GM19324 (cell line): ENCODE results near the gene CNOT3.

Experiments
- ATAC-seq: cut with Tn5 transposase; IDR thresholded peaks from one replicate; pipeline ENCODE4 v1.9.1; 2021; ENCODE audit warnings: mild to moderate bottlenecking, moderate library complexity; ENCODE audit not compliant: unreplicated experiment, low FRiP score

The CNOT3 gene

GRCh38 chr19:54115109-54116063 lies 22.2 kb upstream of the CNOT3 start, which contains the start of the genes PRPF31 and TFPT:
Gene PRPF31, plus strand, starts transcription at chr19:54115754. Its CDS starts 2,525 bp downstream, at chr19:54118279.
Gene TFPT, minus strand, starts transcription at chr19:54115657. Its CDS starts 388 bp downstream, at chr19:54115269.
- ATAC-seq: peak; percentile 81

DNA sequence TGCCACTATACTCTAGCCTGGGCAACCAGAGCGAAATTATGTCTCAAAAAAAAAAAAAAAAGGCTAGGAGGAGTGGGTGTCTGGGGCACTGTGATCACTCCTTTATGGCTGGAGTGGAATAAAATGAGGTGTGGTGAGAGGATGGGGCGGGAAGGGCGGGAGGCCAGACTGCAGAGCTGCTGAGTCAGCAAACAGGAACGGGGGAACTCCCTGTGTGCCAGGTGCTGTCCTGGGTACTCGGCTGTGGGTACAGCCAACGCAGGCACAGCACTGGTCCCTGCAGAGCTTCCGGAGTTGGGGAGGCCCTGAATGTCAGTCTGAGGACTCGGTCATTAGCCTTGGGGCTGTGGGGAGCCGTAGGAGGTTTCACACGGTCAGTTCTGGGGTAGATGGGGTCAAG lies 16.3 kb upstream of the CNOT3 start:
- no peak for ATAC-seq

DNA sequence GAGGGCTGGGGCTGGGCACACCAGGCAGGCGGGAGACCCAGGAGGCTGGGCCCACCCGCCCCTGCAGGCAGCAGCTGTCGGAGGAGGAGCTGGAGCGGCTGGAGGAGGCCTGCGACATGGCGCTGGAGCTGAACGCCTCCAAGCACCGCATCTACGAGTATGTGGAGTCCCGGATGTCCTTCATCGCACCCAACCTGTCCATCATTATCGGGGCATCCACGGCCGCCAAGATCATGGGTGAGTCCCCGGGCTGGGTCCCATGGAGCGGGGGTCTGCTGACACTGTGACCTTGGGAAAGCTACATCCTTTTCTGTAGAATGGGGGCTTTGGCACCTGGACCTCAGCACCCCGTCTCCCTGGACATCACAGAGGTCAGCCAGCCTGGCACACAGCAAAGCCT lies 13.9 kb upstream of the CNOT3 start:
- no peak for ATAC-seq

DNA sequence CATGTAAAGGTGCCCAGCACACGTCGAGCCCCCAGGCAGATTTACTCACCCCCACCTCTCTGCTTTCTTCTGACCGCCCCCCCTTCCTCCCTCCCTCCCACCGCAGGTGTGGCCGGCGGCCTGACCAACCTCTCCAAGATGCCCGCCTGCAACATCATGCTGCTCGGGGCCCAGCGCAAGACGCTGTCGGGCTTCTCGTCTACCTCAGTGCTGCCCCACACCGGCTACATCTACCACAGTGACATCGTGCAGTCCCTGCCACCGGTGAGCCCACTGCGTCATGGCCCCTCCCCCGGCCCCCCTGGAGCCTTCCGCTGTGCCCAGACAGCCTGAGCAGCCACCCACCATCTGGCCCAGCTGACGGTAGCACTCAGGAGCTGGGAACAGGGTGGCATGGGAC lies 13.2 kb upstream of the CNOT3 start:
- ATAC-seq: no peak

- ATAC-seq: no peak
Measured at GRCh38 chr19:54125713-54126112, 11.8 kb upstream of the CNOT3 start.

DNA sequence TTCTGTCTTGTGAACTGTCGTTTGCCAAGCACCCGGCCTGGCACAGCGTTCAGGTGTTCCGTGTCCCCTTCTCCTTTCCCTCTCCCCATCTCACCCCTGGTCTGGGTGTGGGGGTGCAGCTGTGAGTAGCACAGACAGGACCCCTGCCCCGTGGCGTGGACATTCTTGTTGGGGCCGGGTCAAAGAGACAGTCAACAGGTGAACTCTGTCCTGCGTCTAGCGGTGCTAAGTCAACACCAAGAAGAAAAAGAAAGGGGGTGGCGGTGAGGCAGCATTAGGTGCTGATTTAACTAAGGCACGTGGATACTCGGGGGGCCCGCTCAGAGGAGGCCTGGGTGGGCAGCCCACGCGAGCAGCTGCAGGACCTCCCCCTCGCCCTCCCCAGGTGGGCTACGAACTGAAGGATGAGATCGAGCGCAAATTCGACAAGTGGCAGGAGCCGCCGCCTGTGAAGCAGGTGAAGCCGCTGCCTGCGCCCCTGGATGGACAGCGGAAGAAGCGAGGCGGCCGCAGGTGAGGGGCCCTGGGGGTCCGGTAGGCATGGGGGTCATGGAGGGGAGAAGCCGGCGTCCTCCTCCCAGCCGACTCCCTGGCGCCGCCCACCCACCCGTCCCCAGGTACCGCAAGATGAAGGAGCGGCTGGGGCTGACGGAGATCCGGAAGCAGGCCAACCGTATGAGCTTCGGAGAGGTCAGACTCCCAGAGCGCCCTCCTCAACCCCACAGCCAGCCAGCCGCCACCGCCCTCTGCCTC lies 9.7 kb upstream of the CNOT3 start:
- no peak for ATAC-seq

DNA sequence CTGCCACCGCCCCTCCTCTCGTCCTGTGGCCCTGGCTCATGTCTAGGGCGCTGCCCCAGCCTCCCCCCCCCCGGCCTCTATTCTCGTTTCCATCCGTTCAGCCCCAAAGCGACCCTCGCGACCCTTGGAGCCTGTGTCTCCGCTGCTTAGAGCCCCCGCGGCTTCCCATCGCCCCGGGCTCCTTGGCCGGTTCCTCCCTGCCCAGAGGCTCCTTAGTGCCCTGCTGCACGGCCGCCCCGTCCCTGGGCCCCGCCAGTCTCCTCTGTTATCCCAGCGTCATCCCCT lies 9.2 kb upstream of the CNOT3 start:
- no peak for ATAC-seq

GRCh38 chr19:54128796-54129616 lies 8.6 kb upstream of the CNOT3 start:
- no peak for ATAC-seq

DNA sequence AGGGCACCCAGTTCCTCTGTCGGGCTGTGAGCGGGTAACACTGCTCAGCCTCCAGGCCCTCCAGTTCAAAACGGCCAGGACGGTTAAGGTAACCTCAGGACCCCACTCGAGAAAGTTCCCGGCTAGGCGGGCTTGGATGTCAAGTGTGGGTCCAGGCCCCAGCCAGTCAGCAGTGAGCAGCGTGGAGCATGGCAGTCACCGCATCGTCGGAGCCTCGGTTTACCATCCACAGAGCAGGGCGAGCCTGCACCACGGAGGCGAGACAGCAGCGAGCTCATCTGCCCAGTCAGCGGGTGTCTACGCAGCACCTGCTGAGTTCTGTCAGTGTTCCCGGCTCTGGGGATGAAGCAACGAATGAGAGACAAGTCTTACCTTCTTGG lies 8.0 kb upstream of the CNOT3 start:
- no peak for ATAC-seq

- no peak for ATAC-seq
Measured at GRCh38 chr19:54133312-54133956, 4.1 kb upstream of the CNOT3 start.

- ATAC-seq: no peak
Measured at GRCh38 chr19:54133957-54134590, 3.5 kb upstream of the CNOT3 start.

GRCh38 chr19:54136086-54136863 lies 1.3 kb upstream of the CNOT3 start:
- peak; percentile 0 for ATAC-seq

- ATAC-seq: peak; percentile 88
Measured at GRCh38 chr19:54136864-54137698, 481 bp upstream of the CNOT3 start.

GRCh38 chr19:54138489-54139256 lies 1.1 kb downstream of the CNOT3 start:
- ATAC-seq: no peak

DNA sequence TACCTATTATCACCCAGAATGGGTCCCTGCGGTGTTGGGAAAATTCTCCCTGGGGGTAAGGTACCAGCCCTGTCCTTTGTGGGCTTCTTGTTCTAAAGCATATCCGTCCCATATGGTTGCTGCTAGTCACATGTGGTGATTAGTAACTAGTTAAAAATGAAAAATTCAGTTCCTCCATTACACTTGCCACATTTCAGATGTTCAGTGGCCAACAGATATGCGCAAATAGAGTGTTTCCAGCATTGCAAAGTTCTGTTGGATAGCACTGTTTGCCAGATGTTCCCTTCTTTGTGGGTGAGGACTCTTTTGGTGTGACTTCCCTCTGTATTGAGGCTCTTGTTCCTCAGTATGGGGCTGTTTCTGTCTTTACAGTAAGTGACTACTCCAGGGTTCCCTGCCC lies 3.8 kb downstream of the CNOT3 start:
- ATAC-seq: no peak

GRCh38 chr19:54142166-54142780 lies 4.7 kb downstream of the CNOT3 start:
- ATAC-seq: no peak

DNA sequence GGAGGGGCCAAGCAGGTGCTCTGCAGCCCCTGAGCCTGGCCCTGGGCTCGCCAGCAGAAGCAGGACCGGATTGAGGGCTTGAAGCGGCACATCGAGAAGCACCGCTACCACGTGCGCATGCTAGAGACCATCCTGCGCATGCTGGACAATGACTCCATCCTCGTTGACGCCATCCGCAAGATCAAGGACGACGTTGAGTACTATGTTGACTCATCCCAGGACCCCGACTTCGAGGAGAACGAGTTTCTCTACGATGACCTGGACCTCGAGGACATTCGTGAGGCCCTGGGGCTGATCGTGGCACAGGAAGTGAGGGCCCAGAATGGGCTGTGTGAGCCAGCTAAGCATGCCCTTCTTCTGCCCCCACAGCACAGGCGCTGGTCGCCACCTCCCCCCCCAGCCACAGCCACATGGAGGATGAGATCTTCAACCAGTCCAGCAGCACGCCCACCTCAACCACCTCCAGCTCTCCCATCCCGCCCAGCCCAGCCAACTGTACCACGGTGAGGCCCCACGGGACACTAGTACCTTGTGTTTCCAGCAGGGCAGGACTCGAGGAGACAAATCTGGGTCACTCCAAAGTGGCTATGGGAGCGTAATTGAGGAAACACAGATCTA lies 8.1 kb downstream of the CNOT3 start:
- ATAC-seq: no peak
